ENCODE data around the gene PODXL2. TPM values are rescaled to one million over a fixed set of nuclear protein-coding genes. Genes with fewer than 3 reads are reported as not detected.
"Not testable (repeated sequence)": the region's sequence is repeated elsewhere in the genome, so short reads cannot be mapped to it uniquely, and the experiment has no call there.

The PODXL2 gene
- total RNA-seq, 1 donor from 2014 or later: 25.7 TPM

DNA sequence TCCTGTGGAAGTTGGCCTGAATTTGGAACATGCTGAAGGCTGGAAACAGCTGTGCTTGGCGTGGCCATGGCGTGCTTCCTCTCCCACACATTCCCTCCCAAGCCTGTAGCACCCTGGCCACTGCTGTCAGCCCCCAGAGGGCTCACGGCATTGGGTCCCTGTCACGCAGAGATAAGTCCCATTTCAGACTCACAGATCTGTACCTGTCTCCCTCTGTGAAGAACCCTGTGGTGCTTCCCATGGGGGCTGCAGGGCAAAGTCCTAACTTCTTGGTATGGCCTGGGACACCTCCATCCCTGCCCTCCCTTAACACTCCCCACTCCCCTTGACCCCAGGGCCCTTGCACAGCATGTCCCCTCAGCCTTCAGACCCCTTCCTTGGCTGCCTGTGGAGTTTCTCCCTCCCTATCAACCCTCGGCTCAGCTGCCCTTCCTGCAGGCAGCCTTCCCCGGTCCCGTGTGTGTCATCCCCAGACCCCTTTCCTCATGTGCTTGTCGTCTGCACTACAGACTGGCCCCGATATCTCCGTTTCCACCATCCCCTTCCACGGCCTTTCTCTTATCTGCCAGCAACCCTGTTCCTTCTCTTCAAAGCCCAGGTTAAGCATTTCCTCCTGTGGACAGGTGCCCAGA, 72.4 kb downstream of the PODXL2 start:
- no peaks in the 10 kb centered on the region for H3K36me3 Mint-ChIP-seq (ENCODE audit: insufficient read depth)
- no peak for DNase-seq (ENCODE audit: low spot score, unreplicated experiment)

DNA sequence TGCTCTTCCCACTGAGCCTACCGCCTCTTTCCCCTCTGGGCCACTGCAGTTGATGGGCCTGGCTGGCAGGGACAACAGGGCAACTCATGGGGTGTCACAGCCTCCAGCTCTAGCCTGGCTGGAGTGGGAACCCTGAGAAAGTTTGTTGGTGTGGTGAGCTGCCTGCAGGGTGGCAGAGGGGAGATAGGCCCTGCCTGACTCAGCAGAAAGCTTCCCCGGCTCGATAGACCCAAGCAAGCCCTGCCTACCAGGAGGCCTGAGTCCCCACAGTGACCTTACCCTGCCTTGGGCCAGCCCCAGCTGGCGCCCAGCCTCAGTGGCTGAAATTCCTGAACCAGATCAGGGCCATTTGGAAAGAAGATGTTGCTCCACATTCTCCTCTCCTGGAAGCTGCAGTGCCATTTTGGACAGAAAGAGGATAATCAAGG, 73.2 kb downstream of the PODXL2 start:
- Mint-ChIP-seq H3K36me3 (ENCODE audit: insufficient read depth) (no peaks in the 10 kb centered on the region), H3K4me3 (ENCODE audit: low read depth) (no peak overlapping the region)
- TF ChIP-seq, protein P1, sequence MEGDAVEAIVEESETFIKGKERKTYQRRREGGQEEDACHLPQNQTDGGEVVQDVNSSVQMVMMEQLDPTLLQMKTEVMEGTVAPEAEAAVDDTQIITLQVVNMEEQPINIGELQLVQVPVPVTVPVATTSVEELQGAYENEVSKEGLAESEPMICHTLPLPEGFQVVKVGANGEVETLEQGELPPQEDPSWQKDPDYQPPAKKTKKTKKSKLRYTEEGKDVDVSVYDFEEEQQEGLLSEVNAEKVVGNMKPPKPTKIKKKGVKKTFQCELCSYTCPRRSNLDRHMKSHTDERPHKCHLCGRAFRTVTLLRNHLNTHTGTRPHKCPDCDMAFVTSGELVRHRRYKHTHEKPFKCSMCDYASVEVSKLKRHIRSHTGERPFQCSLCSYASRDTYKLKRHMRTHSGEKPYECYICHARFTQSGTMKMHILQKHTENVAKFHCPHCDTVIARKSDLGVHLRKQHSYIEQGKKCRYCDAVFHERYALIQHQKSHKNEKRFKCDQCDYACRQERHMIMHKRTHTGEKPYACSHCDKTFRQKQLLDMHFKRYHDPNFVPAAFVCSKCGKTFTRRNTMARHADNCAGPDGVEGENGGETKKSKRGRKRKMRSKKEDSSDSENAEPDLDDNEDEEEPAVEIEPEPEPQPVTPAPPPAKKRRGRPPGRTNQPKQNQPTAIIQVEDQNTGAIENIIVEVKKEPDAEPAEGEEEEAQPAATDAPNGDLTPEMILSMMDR (IDR thresholded peaks at IDR 0.05; ENCODE audit: unreplicated experiment): no peak

More for the DNA sequence above, 72.4 kb downstream of the PODXL2 start:
- TF ChIP-seq, protein P1 (IDR thresholded peaks at IDR 0.05; ENCODE audit: unreplicated experiment): no peak
- Mint-ChIP-seq H3K4me3 (ENCODE audit: low read depth) (no peak overlapping the region), H3K9me3 (ENCODE audit: low read depth) (peaks cover 8% of the 10 kb centered on the region), H3K27me3 (peaks cover 8% of the 10 kb centered on the region), H3K4me1 (ENCODE audit: low read depth) (no peaks in the 10 kb centered on the region), H3K27ac (no peak overlapping the region)

DNA sequence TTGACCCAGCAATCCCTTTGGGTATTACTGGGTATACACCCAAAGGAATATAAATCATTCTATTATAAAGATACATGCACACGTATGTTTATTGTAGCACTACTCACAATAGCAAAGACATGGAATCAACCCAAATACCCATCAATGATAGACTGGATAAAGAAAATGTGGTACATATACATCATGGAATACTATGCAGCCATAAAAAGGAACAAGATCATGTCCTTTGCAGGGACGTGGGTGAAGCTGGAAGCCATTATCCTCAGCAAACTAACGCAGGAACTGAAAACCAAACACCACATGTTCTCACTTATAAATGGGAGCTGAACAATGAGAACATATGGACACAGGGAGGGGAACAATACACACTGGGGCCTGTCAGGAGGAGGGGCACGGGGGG, 75.9 kb downstream of the PODXL2 start:
- not testable (repeated sequence) for H3K4me1 Mint-ChIP-seq (ENCODE audit: low read depth); H3K27me3 Mint-ChIP-seq; H3K36me3 Mint-ChIP-seq (ENCODE audit: insufficient read depth); DNase-seq (ENCODE audit: low spot score, unreplicated experiment); H3K9me3 Mint-ChIP-seq (ENCODE audit: low read depth); H3K27ac Mint-ChIP-seq; H3K4me3 Mint-ChIP-seq (ENCODE audit: low read depth)

More for the DNA sequence above, 73.2 kb downstream of the PODXL2 start:
- peaks cover 8% of the 10 kb centered on the region for H3K9me3 Mint-ChIP-seq (ENCODE audit: low read depth)
- H3K4me1 Mint-ChIP-seq (ENCODE audit: low read depth): no peaks in the 10 kb centered on the region
- no peak overlapping the region for H3K27ac Mint-ChIP-seq
- no peak for DNase-seq (ENCODE audit: low spot score, unreplicated experiment)
- peaks cover 8% of the 10 kb centered on the region for H3K27me3 Mint-ChIP-seq

DNA sequence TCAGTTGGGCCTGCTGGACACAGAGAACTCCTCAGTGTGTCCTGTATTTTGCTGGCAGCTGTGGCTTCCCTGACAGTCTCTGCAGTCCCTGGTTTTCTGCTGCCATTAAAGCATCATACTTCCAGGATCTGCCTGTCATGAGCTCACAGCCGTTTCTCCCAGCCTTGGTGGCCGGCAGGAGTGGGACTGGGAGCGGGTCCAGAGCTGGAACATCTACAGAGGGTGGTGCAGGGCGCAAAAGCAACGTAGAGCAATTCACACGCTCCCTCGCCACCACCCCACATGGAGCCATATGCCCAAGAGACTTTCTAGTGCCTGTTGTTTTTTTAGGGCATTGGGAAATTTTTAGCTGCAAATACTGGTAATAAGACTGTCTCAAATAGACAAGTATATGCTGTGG, 77.3 kb downstream of the PODXL2 start:
- Mint-ChIP-seq H3K9me3 (ENCODE audit: low read depth) (peaks cover 8% of the 10 kb centered on the region), H3K36me3 (ENCODE audit: insufficient read depth) (no peaks in the 10 kb centered on the region), H3K4me1 (ENCODE audit: low read depth) (peaks cover 5% of the 10 kb centered on the region), H3K27ac (no peak overlapping the region), H3K4me3 (ENCODE audit: low read depth) (no peak overlapping the region), H3K27me3 (peaks cover 16% of the 10 kb centered on the region)
- TF ChIP-seq, protein P1 (IDR thresholded peaks at IDR 0.05; ENCODE audit: unreplicated experiment): no peak
- no peak for DNase-seq (ENCODE audit: low spot score, unreplicated experiment)

GRCh38 chr3:127706785-127707351, 77.9 kb downstream of the PODXL2 start:
- H3K9me3 Mint-ChIP-seq (ENCODE audit: low read depth): peaks cover 8% of the 10 kb centered on the region
- H3K4me3 Mint-ChIP-seq (ENCODE audit: low read depth): no peak overlapping the region
- no peaks in the 10 kb centered on the region for H3K36me3 Mint-ChIP-seq (ENCODE audit: insufficient read depth)
- no peak overlapping the region for H3K27ac Mint-ChIP-seq
- peaks cover 5% of the 10 kb centered on the region for H3K4me1 Mint-ChIP-seq (ENCODE audit: low read depth)
- DNase-seq (ENCODE audit: low spot score, unreplicated experiment): no peak
- H3K27me3 Mint-ChIP-seq: peaks cover 15% of the 10 kb centered on the region
- TF ChIP-seq, protein P1 (IDR thresholded peaks at IDR 0.05; ENCODE audit: unreplicated experiment): no peak

Data from progenitor cell of endocrine pancreas (in vitro differentiated cells).